Pancreas (tissue), 10 donors: ENCODE results near the gene KNDC1. TPM values are rescaled to one million over a fixed set of nuclear protein-coding genes. Genes with fewer than 3 reads are reported as not detected.

Experiments used
- ATAC-seq, 4 donors: fragments of 200-7000 bp; cut with Tn5 transposase; one replicate each; pipeline versions ENCODE4 v1.8.0 to v1.9.1; 2020; ENCODE audit warnings: mild to moderate bottlenecking in 4 of 4, moderate library complexity in 4 of 4
- DNase-seq, 6 donors: peaks; one replicate each; pipeline ENCODE4 v3.0.0-alpha.2; 2020
- FAIRE-seq: peaks from 2 replicates; lab custom pipeline; 2012; peaks lifted over from hg19 to GRCh38; lab: Jason Lieb, UNC
- H3K27ac ChIP-seq, 4 donors: fragments of 200-600 bp; sonication (generic); 1 replicate in 3 of 4; 2 replicates in 1 of 4; pipeline versions ENCODE4 v1.5.0 to v1.8.0; 2020
- H3K27me3 ChIP-seq, 4 donors: fragments of 200-600 bp; one replicate each; pipeline ENCODE4 v1.8.0; 2021
- H3K36me3 ChIP-seq, 3 donors: fragments of 200-600 bp; sonication (generic) in 1 of 3; one replicate each; pipeline versions ENCODE4 v1.5.0 to v1.8.0; 2020 to 2021
- H3K4me1 ChIP-seq, 3 donors: fragments of 200-600 bp; one replicate each; pipeline ENCODE4 v1.8.0; 2021
- H3K4me3 ChIP-seq, 4 donors: fragments of 200-600 bp; sonication (generic) in 2 of 4; one replicate each; pipeline versions ENCODE4 v1.5.0 to v1.8.0; 2020 to 2021
- H3K9me3 ChIP-seq, 4 donors: fragments of 200-600 bp; one replicate each; pipeline ENCODE4 v1.8.0; 2021
- WGBS, 2 donors: extraction: QIAGEN DNeasy Blood & Tissue Kit; methylation state at CpG; one replicate each; pipeline ENCODE4 v1.1.7; 2013; 5-methylcytosine and 5-hydroxymethylcytosine counted together
- intact Hi-C, 3 donors: fragments of 100-400 bp; cut with DNase I; formaldehyde crosslinking; loops; one replicate each; pipeline versions ENCODE4 v1.11.1 to v1.14.2; 2022
- polyA plus RNA-seq, 2 donors: library from polyadenylated mRNA; stranded (reverse); fragments of 200-250 nt; gene quantifications; one replicate each; pipeline ENCODE4 v1.2.3, GENCODE V29; 2013
- total RNA-seq, 6 donors: library from RNA; stranded (reverse); fragmentation: NEBNext Ultra II Directional in 4 of 6; extraction: Animal tissue kit (Norgen Biotek cat#: 25700) in 4 of 6; gene quantifications; one replicate each; pipeline versions ENCODE4 v1.2.1 to v1.2.4, GENCODE V29; 2021 to 2023
- TF ChIP-seq, protein P1 (sequence below), 4 donors: fragments of 200-600 bp; sonication (generic) in 3 of 4; IDR thresholded peaks; one replicate each; pipeline versions ENCODE4 v1.5.0 to v1.8.0; 2021; ENCODE audit warnings: antibody characterized with exemption in 4 of 4
- donor health status: healthy with polysubstance abuse.
- donor health status: DM: no; HTN: no; CAD: no; lungs with moderate emphysema.
- donor health status: DM: no; HTN: no; CAD: no.
- donor health status: control.
- donor health status: control.
- donor health status: Bipolar disorder and iron deficiency.
- donor health status: DM: yes; HTN: yes; CAD: no.
- donor health status: DM: no; HTN: no; CAD: no.
- donor health status: DM: no; HTN: no; CAD: no.
- donor health status: DM: yes; HTN: yes; CAD: no.

Gene KNDC1
- total and polyA plus RNA-seq, 8 donors: 0.14 to 3.1 (median 0.74) TPM

DNA sequence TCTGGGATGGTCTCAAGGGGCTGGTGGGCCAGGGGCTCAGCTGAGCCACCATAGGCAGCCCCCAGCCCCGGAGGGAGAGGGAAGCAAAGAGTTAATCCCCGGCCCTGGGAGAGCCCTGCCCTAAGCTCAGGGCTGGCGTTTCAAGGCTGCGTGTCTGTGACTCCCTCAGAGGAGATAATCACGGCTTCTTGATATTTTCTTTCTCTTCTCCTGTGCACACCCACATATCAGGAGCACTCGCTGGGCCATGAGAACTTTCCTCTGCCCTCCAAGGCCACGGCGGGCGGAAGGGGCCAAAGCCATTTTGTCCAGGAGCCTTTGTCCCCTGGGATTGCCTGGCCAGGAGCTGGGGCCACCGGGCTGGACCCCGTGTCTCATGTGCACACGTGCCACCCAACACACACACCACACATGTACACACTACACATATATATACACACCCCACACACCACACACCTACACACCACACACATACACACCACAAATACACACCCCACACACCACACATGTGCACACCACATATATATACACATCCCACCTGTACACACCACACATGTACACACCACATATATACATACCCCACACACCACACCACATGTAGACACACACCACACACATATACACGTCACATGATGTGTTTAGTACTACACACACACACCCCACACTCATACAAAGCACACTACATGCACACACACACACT, 94.6 kb downstream of the KNDC1 start:
- Histone ChIP-seq H3K27ac (no peak overlapping the region), H3K9me3 (no peaks in the 10 kb centered on the region), H3K36me3 (no peaks in the 10 kb centered on the region), H3K4me3 (no peak overlapping the region), H3K27me3 (no peaks in the 10 kb centered on the region), H3K4me1 (peaks cover 0 to 20% (median 12%) of the 10 kb centered on the region in 3 donors)
- no peak for ATAC-seq
- FAIRE-seq: no peak
- TF ChIP-seq, protein P1, sequence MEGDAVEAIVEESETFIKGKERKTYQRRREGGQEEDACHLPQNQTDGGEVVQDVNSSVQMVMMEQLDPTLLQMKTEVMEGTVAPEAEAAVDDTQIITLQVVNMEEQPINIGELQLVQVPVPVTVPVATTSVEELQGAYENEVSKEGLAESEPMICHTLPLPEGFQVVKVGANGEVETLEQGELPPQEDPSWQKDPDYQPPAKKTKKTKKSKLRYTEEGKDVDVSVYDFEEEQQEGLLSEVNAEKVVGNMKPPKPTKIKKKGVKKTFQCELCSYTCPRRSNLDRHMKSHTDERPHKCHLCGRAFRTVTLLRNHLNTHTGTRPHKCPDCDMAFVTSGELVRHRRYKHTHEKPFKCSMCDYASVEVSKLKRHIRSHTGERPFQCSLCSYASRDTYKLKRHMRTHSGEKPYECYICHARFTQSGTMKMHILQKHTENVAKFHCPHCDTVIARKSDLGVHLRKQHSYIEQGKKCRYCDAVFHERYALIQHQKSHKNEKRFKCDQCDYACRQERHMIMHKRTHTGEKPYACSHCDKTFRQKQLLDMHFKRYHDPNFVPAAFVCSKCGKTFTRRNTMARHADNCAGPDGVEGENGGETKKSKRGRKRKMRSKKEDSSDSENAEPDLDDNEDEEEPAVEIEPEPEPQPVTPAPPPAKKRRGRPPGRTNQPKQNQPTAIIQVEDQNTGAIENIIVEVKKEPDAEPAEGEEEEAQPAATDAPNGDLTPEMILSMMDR (IDR thresholded peaks at IDR 0.05): no peak
- 26 to 31% methylated on average over 13 of the region's 13 CpGs for WGBS, 2 donors
- intact Hi-C loops: no loop called here
- DNase-seq: no peak

DNA sequence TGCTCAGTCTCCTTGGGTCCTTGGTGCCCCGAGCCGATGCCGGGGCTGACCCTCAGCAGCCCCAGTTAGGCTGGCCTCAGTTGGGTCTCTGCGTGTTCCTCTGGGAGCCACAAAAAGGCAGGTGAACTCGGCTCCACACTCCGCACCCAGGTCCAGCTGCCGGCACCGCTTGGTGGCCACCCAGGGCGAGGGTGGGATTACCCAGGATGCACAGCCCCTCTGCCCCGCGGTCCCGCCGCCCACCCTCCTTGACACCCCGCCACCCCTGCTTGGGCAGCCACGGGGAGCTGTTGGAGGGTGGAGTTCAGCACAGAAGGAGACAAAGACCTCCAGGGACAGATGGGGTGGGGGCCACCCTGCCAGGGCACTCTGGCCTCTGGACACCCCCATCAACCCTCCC, 95.3 kb downstream of the KNDC1 start:
- Histone ChIP-seq H3K9me3 (no peaks in the 10 kb centered on the region), H3K36me3 (no peaks in the 10 kb centered on the region), H3K4me3 (no peak overlapping the region), H3K27me3 (no peaks in the 10 kb centered on the region), H3K27ac (no peak overlapping the region), H3K4me1 (peaks cover 0 to 20% (median 12%) of the 10 kb centered on the region in 3 donors)
- intact Hi-C loops: no loop called here
- no peak for FAIRE-seq
- no peak for DNase-seq
- WGBS, 2 donors: 90 to 91% methylated on average over 12 to 15 of the region's 15 CpGs
- TF ChIP-seq, protein P1 (IDR thresholded peaks at IDR 0.05): no peak
- no peak for ATAC-seq

DNA sequence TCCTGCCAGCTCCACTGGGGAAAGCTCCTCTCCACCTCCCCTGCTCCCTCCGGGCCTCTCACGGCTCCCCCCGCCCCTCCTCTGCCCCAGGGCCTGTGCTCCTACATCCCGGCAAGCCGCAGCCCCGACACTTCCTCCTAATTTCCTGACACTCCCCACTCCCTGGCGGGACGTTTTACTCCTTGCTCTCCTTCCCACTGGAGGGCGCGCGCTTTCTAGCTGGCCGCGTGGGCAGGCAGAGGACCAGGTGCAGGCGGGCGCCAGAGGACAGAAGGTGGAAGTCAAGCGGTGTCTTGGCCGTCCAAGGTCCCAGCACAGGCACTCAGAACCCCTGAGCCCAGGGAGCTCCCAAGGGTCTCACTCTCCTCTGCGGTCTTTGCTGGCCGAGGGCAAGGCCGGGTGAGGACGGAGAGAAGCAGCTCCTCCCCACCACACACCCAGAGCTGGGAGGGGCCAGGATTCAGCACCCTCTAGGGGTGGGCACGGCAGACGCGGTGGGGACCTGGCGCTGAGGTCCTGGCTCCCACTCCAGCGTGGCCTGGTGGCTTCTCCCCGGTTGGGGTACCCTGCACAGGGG, 97.6 kb downstream of the KNDC1 start:
- TF ChIP-seq, protein P1 (IDR thresholded peaks at IDR 0.05): peak in 3 of 4 donors; percentile 13 to 15 (median 14)
- H3K9me3 ChIP-seq: no peaks in the 10 kb centered on the region
- no peak for FAIRE-seq
- peak; percentile 61 to 79 (median 69) for ATAC-seq
- no peaks in the 10 kb centered on the region for H3K27me3 ChIP-seq
- intact Hi-C loops: no loop called here
- peak; percentile 76 to 91 (median 84) for DNase-seq
- peaks cover 0 to 26% (median 12%) of the 10 kb centered on the region in 3 donors for H3K4me1 ChIP-seq
- peak overlapping the region; percentile 42 to 80 (median 64) for H3K27ac ChIP-seq
- no peaks in the 10 kb centered on the region for H3K36me3 ChIP-seq
- 2 to 4% methylated on average over 27 of the region's 27 CpGs for WGBS, 2 donors
- peak overlapping the region in 2 of 4 donors; percentile 29 to 40 for H3K4me3 ChIP-seq

DNA sequence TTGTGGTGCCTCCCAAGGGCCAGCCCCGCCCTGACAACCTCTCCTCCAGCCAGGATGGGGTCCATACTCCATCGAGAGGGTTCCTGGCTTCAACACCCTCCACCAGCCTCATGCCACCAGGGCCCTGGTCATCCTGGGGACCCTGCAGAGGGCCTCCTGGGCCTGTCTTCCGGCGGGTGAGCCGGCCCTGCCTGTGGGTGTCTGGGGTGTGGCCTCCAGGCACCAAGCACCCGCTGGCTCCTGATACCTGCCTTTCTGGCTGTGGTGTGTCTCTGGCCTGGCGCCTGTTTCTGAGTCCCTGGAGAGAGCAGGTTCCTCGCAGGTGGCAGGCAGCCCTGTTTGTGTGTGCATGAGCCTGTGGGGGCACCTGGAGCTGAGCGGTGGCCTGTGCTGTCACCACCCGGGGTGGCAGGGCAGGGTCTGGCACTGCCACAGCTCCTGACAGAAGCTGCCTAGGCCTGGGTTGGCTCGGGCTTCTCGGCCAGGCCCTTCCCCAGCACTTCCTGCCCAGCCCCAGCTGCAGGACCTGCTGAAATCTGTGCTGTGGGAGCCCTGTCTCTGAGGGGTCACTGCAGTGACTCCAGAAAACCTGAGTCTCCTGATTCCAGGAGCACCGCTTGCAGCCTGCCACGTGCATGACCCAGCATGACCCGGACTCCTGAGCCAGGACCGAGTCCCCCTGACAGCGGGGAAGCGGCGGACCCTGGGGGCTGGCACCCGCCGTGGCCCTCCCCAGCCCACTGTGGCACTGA, 98.2 kb downstream of the KNDC1 start:
- H3K9me3 ChIP-seq: no peaks in the 10 kb centered on the region

More for the DNA sequence above, 98.2 kb downstream of the KNDC1 start:
- ATAC-seq: peak; percentile 41 to 63 (median 44)
- DNase-seq: peak; percentile 59 to 89 (median 73)
- Histone ChIP-seq H3K27me3 (no peaks in the 10 kb centered on the region), H3K4me3 (peak overlapping the region in 2 of 4 donors; percentile 29 to 40), H3K4me1 (peaks cover 0 to 26% (median 12%) of the 10 kb centered on the region in 3 donors), H3K27ac (peak overlapping the region; percentile 42 to 80 (median 64)), H3K36me3 (no peaks in the 10 kb centered on the region)
- TF ChIP-seq, protein P1 (IDR thresholded peaks at IDR 0.05): no peak
- 46 to 49% methylated on average over 21 of the region's 21 CpGs for WGBS, 2 donors
- FAIRE-seq: no peak
- intact Hi-C loops: no loop called here
